Breast epithelium (tissue), 4 donors: ENCODE measurements around the gene GNAL. TPM values are rescaled to one million over a fixed set of nuclear protein-coding genes. Genes with fewer than 3 reads are reported as not detected.

Experiments
- DNase-seq, 2 donors: peaks; one replicate each; pipeline ENCODE4 v3.0.0-alpha.2; 2019; ENCODE audit warnings: low spot score in 2 of 2
- H3K27ac ChIP-seq, 2 donors: fragments of 200-600 bp; sonication (generic) in 1 of 2; one replicate each; pipeline ENCODE4 v1.5.1; 2016 to 2019; ENCODE audit warnings: mild to moderate bottlenecking in 1 of 2
- H3K27me3 ChIP-seq, 2 donors: fragments of 200-600 bp; sonication (generic) in 1 of 2; one replicate each; pipeline versions ENCODE4 v1.5.1 to v1.6.0; 2017 to 2019; ENCODE audit warnings: control low read depth in 1 of 2, mild to moderate bottlenecking in 1 of 2
- H3K36me3 ChIP-seq: fragments of 200-600 bp; one replicate; pipeline ENCODE4 v1.5.1; 2019
- H3K4me1 ChIP-seq, 2 donors: fragments of 200-600 bp; sonication (generic); one replicate each; pipeline ENCODE4 v1.5.1; 2016 to 2019; ENCODE audit warnings: control low read depth in 1 of 2
- H3K4me3 ChIP-seq, 3 donors: fragments of 200-600 bp; sonication (generic); 1 replicate in 2 of 3; 2 replicates in 1 of 3; pipeline ENCODE4 v1.5.1; 2016 to 2019; ENCODE audit warnings: mild to moderate bottlenecking in 3 of 3, moderate library complexity in 2 of 3
- H3K9me3 ChIP-seq, 2 donors: fragments of 200-600 bp; sonication (generic) in 1 of 2; one replicate each; pipeline ENCODE4 v1.5.1; 2016 to 2019; ENCODE audit warnings: control low read depth in 1 of 2
- CTCF ChIP-seq, 3 donors: fragments of 450-650 bp; IDR thresholded peaks; one replicate each; pipeline ENCODE4 v1.5.1; 2016 to 2017; ENCODE audit warnings: antibody characterized with exemption in 3 of 3, mild to moderate bottlenecking in 3 of 3, moderate library complexity in 3 of 3
- POLR2A ChIP-seq: fragments of 450-650 bp; IDR thresholded peaks from one replicate; pipeline ENCODE4 v1.6.1; 2016; ENCODE audit warnings: antibody characterized with exemption, mild to moderate bottlenecking, moderate library complexity
- POLR2AphosphoS5 ChIP-seq, 3 donors: sonication (generic); formaldehyde crosslinking; IDR thresholded peaks; one replicate each; pipeline ENCODE4 v1.6.1; 2017; ENCODE audit warnings: antibody characterized with exemption in 3 of 3
- intact Hi-C: fragments of 100-400 bp; cut with DNase I; formaldehyde crosslinking; loops from one replicate; pipeline ENCODE4 v1.15.1; 2023; ENCODE audit warnings: low total_unique reads
- total RNA-seq, 3 donors: library from RNA; depleted of rRNA; stranded (reverse); fragments of >200 nt; gene quantifications; one replicate each; pipeline ENCODE4 v1.1.0, GENCODE V29; 2016

GNAL gene
- total RNA-seq, 3 donors from 2014 or later, result 6.6 to 15.4 (median 7.5) TPM

- no peak for DNase-seq
- Histone ChIP-seq H3K4me3 (no peak overlapping the region), H3K36me3 (no peaks in the 10 kb centered on the region), H3K27ac (no peak overlapping the region), H3K9me3 (no peaks in the 10 kb centered on the region), H3K4me1 (no peaks in the 10 kb centered on the region), H3K27me3 (no peaks in the 10 kb centered on the region)
- intact Hi-C loops, result no loop called here
- TF ChIP-seq POLR2AphosphoS5 (IDR thresholded peaks at IDR 0.05), result no peak
Observed at GRCh38 chr18:11820697-11821096, 131.6 kb downstream of the GNAL start.

DNA sequence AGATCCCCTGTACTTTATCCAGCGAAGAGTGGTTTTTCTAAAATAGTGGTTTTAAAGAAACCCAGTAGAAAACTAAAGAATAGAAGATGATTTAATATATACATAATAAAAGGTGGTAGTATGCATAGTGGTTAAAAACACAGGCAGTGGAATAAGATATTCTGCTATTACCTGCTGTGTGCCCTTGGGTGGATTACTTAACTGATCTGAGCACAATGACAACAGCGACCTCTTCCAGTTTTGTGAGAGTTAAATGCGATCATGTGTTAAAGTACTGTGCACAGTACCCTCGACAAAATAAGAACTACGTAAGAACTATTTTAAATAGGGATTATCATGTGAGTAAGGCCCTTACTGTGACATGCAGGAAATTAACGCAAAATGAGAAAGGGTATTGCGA is 132.1 kb downstream of the GNAL start:
- H3K4me3 ChIP-seq, result no peak overlapping the region
- TF ChIP-seq CTCF (IDR thresholded peaks at IDR 0.05) (no peak), POLR2AphosphoS5 (IDR thresholded peaks at IDR 0.05) (no peak), POLR2A (no peak)
- intact Hi-C loops, result no loop called here
- no peaks in the 10 kb centered on the region for H3K27me3 ChIP-seq
- no peak for DNase-seq
- no peak overlapping the region for H3K27ac ChIP-seq
- H3K36me3 ChIP-seq, result no peaks in the 10 kb centered on the region
- H3K4me1 ChIP-seq, result no peaks in the 10 kb centered on the region
- no peaks in the 10 kb centered on the region for H3K9me3 ChIP-seq

GRCh38 chr18:11821643-11822237 is 132.7 kb downstream of the GNAL start:
- no peaks in the 10 kb centered on the region for H3K4me1 ChIP-seq
- no peak overlapping the region for H3K4me3 ChIP-seq
- no peaks in the 10 kb centered on the region for H3K36me3 ChIP-seq
- no peak for TF ChIP-seq POLR2AphosphoS5 (IDR thresholded peaks at IDR 0.05)
- no peak for TF ChIP-seq CTCF (IDR thresholded peaks at IDR 0.05)
- no peak for TF ChIP-seq POLR2A
- intact Hi-C loops, result no loop called here
- H3K9me3 ChIP-seq, result no peaks in the 10 kb centered on the region
- no peak for DNase-seq
- no peaks in the 10 kb centered on the region for H3K27me3 ChIP-seq
- no peak overlapping the region for H3K27ac ChIP-seq

- H3K9me3 ChIP-seq, result no peaks in the 10 kb centered on the region
- intact Hi-C loops, result no loop called here
- TF ChIP-seq POLR2AphosphoS5 (IDR thresholded peaks at IDR 0.05) (no peak), POLR2A (no peak), CTCF (IDR thresholded peaks at IDR 0.05) (no peak)
- no peak overlapping the region for H3K27ac ChIP-seq
- no peaks in the 10 kb centered on the region for H3K27me3 ChIP-seq
- no peaks in the 10 kb centered on the region for H3K4me1 ChIP-seq
- DNase-seq, result no peak
- no peak overlapping the region for H3K4me3 ChIP-seq
- H3K36me3 ChIP-seq, result no peaks in the 10 kb centered on the region
Observed at GRCh38 chr18:11823545-11823944, 134.5 kb downstream of the GNAL start.

GRCh38 chr18:11826836-11827235 is 137.8 kb downstream of the GNAL start:
- no peaks in the 10 kb centered on the region for H3K27me3 ChIP-seq
- no peaks in the 10 kb centered on the region for H3K36me3 ChIP-seq
- no peak overlapping the region for H3K27ac ChIP-seq
- no peak overlapping the region for H3K4me3 ChIP-seq
- no peak for TF ChIP-seq POLR2A
- no peak for TF ChIP-seq CTCF (IDR thresholded peaks at IDR 0.05)
- no peak for TF ChIP-seq POLR2AphosphoS5 (IDR thresholded peaks at IDR 0.05)
- H3K4me1 ChIP-seq, result no peaks in the 10 kb centered on the region
- DNase-seq, result no peak
- intact Hi-C loops, result no loop called here
- H3K9me3 ChIP-seq, result no peaks in the 10 kb centered on the region
